Spinal cord (tissue), 10 donors: ENCODE data around the gene ANKRD13B. TPM values are rescaled to one million over a fixed set of nuclear protein-coding genes. Genes with fewer than 3 reads are reported as not detected.
A peak's percentile ranks its signal among the peaks of the same experiment; 100 is the strongest.
"Not testable (repeated sequence)": the region's sequence is repeated elsewhere in the genome, so short reads cannot be mapped to it uniquely, and the experiment has no call there.

ENCODE experiments used
- DNase-seq, 6 donors: peaks; one replicate each; pipeline versions ENCODE4 v3.0.0 to v3.0.0-alpha.2; 2013 to 2015; ENCODE audit warnings: low spot score in 6 of 6, low read depth in 4 of 6
- H3K27ac ChIP-seq: one replicate; pipeline ENCODE4 v1.5.1; 2013; ENCODE audit warnings: low read depth, low read length, control low read depth
- H3K27me3 ChIP-seq: one replicate; pipeline ENCODE4 v1.6.1; 2013; ENCODE audit warnings: low read length; ENCODE audit not compliant: control insufficient read depth, insufficient read depth
- H3K36me3 ChIP-seq: one replicate; pipeline ENCODE4 v1.6.1; 2013; ENCODE audit warnings: low read length; ENCODE audit not compliant: control insufficient read depth, insufficient read depth
- H3K4me1 ChIP-seq: one replicate; pipeline ENCODE4 v1.6.1; 2013; ENCODE audit warnings: low read length; ENCODE audit not compliant: control insufficient read depth, insufficient read depth
- H3K4me3 ChIP-seq: one replicate; pipeline ENCODE4 v1.5.1; 2013; ENCODE audit warnings: low read depth, low read length, control low read depth
- H3K9me3 ChIP-seq: one replicate; pipeline ENCODE4 v1.6.1; 2013; ENCODE audit warnings: low read length; ENCODE audit not compliant: control insufficient read depth, insufficient read depth
- WGBS: methylation state at CpG from one replicate; pipeline ENCODE4 v1.1.5; 2013; ENCODE audit warnings: missing lambda C conversion rate; ENCODE audit not compliant: insufficient coverage; 5-methylcytosine and 5-hydroxymethylcytosine counted together
- polyA plus RNA-seq, 2 donors: library from polyadenylated mRNA; unstranded; fragments of 120-200 nt; gene quantifications; one replicate each; pipeline ENCODE4 v1.2.1, GENCODE V29; 2013; ENCODE audit not compliant: insufficient read length in 2 of 2
- total RNA-seq, 2 donors: library from RNA; depleted of rRNA in 1 of 2; stranded (reverse); fragments of 120-200 nt in 1 of 2; fragments of >200 nt in 1 of 2; gene quantifications; one replicate each; pipeline versions ENCODE4 v1.2.3 to v1.2.4, GENCODE V29; 2013 to 2014
- donor health status: healthy.

Gene ANKRD13B
- total and polyA plus RNA-seq, 4 donors, result 10.6 to 76.2 (median 38.4) TPM

GRCh38 chr17:29633886-29634285 is 41.0 kb downstream of the ANKRD13B start:
- Histone ChIP-seq H3K36me3 (peaks cover 38% of the 10 kb centered on the region), H3K27ac (no peak overlapping the region), H3K4me1 (peaks cover 4% of the 10 kb centered on the region)

GRCh38 chr17:29640413-29640812 is 47.5 kb downstream of the ANKRD13B start:
- Histone ChIP-seq H3K27ac (peak overlapping the region; percentile 47), H3K4me1 (peaks cover 5% of the 10 kb centered on the region), H3K36me3 (peaks cover 7% of the 10 kb centered on the region), H3K27me3 (no peaks in the 10 kb centered on the region), H3K4me3 (no peak overlapping the region), H3K9me3 (no peaks in the 10 kb centered on the region)
- DNase-seq, result no peak
- 63% methylated on average over 1 of the region's 2 CpGs for WGBS

More at GRCh38 chr17:29633886-29634285, 41.0 kb downstream of the ANKRD13B start:
- DNase-seq, result no peak
- Histone ChIP-seq H3K9me3 (no peaks in the 10 kb centered on the region), H3K4me3 (no peak overlapping the region), H3K27me3 (no peaks in the 10 kb centered on the region)
- 40% methylated on average over 1 of the region's 3 CpGs for WGBS

- Histone ChIP-seq H3K27ac (no peak overlapping the region), H3K36me3 (peaks cover 5% of the 10 kb centered on the region), H3K4me1 (peaks cover 5% of the 10 kb centered on the region), H3K9me3 (no peaks in the 10 kb centered on the region), H3K4me3 (no peak overlapping the region), H3K27me3 (no peaks in the 10 kb centered on the region)
- WGBS, result 97% methylated on average over 3 of the region's 7 CpGs
- no peak for DNase-seq
These were observed 48.2 kb downstream of the ANKRD13B start for GRCh38 chr17:29640981-29641642.

- H3K27ac ChIP-seq, result no peak overlapping the region
- DNase-seq, result no peak
These were observed 49.3 kb downstream of the ANKRD13B start for GRCh38 chr17:29642171-29642611.

GRCh38 chr17:29643817-29644160 is 50.9 kb downstream of the ANKRD13B start:
- peaks cover 6% of the 10 kb centered on the region for H3K36me3 ChIP-seq
- no peak overlapping the region for H3K27ac ChIP-seq
- no peak for DNase-seq
- WGBS, result no CpG with 5 or more reads among the region's 1 CpG
- H3K27me3 ChIP-seq, result no peaks in the 10 kb centered on the region
- H3K4me1 ChIP-seq, result peaks cover 5% of the 10 kb centered on the region
- H3K9me3 ChIP-seq, result no peaks in the 10 kb centered on the region
- H3K4me3 ChIP-seq, result no peak overlapping the region

More at GRCh38 chr17:29642171-29642611, 49.3 kb downstream of the ANKRD13B start:
- no peaks in the 10 kb centered on the region for H3K27me3 ChIP-seq
- whole genome bisulfite sequencing, result 33% methylated on average over 1 of the region's 2 CpGs
- no peaks in the 10 kb centered on the region for H3K9me3 ChIP-seq
- H3K4me3 ChIP-seq, result no peak overlapping the region
- peaks cover 5% of the 10 kb centered on the region for H3K4me1 ChIP-seq
- peaks cover 9% of the 10 kb centered on the region for H3K36me3 ChIP-seq

GRCh38 chr17:29645515-29646051 is 52.7 kb downstream of the ANKRD13B start:
- Histone ChIP-seq H3K9me3 (no peaks in the 10 kb centered on the region), H3K4me3 (no peak overlapping the region), H3K27ac (peak overlapping the region; percentile 30), H3K27me3 (no peaks in the 10 kb centered on the region), H3K36me3 (peaks cover 6% of the 10 kb centered on the region), H3K4me1 (no peaks in the 10 kb centered on the region)
- WGBS, result 88% methylated on average over 2 of the region's 5 CpGs
- peak in 1 of 6 donors; percentile 66 for DNase-seq

- Histone ChIP-seq H3K4me3 (no peak overlapping the region), H3K9me3 (no peaks in the 10 kb centered on the region), H3K4me1 (no peaks in the 10 kb centered on the region), H3K36me3 (peaks cover 6% of the 10 kb centered on the region), H3K27me3 (no peaks in the 10 kb centered on the region), H3K27ac (no peak overlapping the region)
- DNase-seq, result no peak
- no CpG with 5 or more reads among the region's 5 CpGs for WGBS
These were observed 55.1 kb downstream of the ANKRD13B start for GRCh38 chr17:29648005-29648404.

- Histone ChIP-seq H3K4me3 (no peak overlapping the region), H3K9me3 (no peaks in the 10 kb centered on the region), H3K27me3 (no peaks in the 10 kb centered on the region), H3K27ac (no peak overlapping the region), H3K4me1 (no peaks in the 10 kb centered on the region), H3K36me3 (peaks cover 6% of the 10 kb centered on the region)
- DNase-seq, result no peak
- WGBS, result 100% methylated on average over 1 of the region's 5 CpGs
These were observed 56.4 kb downstream of the ANKRD13B start for GRCh38 chr17:29649359-29649758.

GRCh38 chr17:29650396-29650795 is 57.5 kb downstream of the ANKRD13B start:
- WGBS, result 93% methylated on average over 3 of the region's 4 CpGs
- Histone ChIP-seq H3K27ac (no peak overlapping the region), H3K36me3 (peaks cover 6% of the 10 kb centered on the region), H3K27me3 (no peaks in the 10 kb centered on the region), H3K4me3 (no peak overlapping the region), H3K9me3 (no peaks in the 10 kb centered on the region), H3K4me1 (no peaks in the 10 kb centered on the region)
- no peak for DNase-seq

- not testable (repeated sequence) for H3K36me3 ChIP-seq, H3K9me3 ChIP-seq, DNase-seq, H3K4me3 ChIP-seq, H3K27me3 ChIP-seq, H3K27ac ChIP-seq, H3K4me1 ChIP-seq
- 100% methylated on average over 4 of the region's 7 CpGs for WGBS
These were observed 59.0 kb downstream of the ANKRD13B start for GRCh38 chr17:29651913-29652312.
